ENCODE results near the gene RAB40C. TPM values are rescaled to one million over a fixed set of nuclear protein-coding genes. Genes with fewer than 3 reads are reported as not detected.

The RAB40C gene
- total and polyA plus RNA-seq, 3 donors from 2014 or later = 27.6 to 51.2 (median 47.9) TPM

DNA sequence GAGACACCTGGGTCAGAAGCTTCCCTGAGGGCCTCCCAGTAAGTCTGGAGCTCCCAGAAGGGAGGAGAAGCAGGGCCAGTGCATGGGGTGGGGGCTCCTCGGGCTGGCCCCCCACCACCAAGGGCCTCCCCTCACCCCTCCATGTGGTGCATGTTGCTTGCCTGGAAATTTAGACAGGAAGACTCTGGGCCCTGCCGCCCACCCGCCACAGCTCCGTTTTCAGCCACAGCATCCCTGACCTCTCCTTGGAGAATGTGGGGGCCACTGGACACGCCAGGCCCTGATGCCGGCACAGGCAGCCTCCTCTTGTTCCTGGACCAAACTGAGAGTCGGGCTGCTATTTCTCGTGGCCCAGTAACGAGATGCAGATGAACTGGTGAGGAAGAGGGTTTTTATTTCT lies 49.0 kb downstream of the RAB40C start:
- 42 to 64% methylated on average over 6 to 9 of the region's 9 CpGs for WGBS, 2 donors
- H3K36me3 ChIP-seq (ENCODE audit: low read depth, missing control alignments) = no peaks in the 10 kb centered on the region
- no peak overlapping the region for H3K27ac ChIP-seq
- no peaks in the 10 kb centered on the region for H3K9me3 ChIP-seq
- no peaks in the 10 kb centered on the region for H3K27me3 ChIP-seq
- H3K4me3 ChIP-seq = no peak overlapping the region
- DNase-seq = no peak
- H3K4me1 ChIP-seq = peaks cover 28% of the 10 kb centered on the region
- intact Hi-C loops (cut with DNase I; ENCODE audit: low total_unique reads) = loop anchor here (10.0 kb wide), 1 partner anchor 54 kb away; no protein-coding TSS in a partner anchor
- TF ChIP-seq POLR2A (IDR thresholded peaks at IDR 0.05) = no peak
- TF ChIP-seq CTCF (IDR thresholded peaks at IDR 0.05) = no peak

DNA sequence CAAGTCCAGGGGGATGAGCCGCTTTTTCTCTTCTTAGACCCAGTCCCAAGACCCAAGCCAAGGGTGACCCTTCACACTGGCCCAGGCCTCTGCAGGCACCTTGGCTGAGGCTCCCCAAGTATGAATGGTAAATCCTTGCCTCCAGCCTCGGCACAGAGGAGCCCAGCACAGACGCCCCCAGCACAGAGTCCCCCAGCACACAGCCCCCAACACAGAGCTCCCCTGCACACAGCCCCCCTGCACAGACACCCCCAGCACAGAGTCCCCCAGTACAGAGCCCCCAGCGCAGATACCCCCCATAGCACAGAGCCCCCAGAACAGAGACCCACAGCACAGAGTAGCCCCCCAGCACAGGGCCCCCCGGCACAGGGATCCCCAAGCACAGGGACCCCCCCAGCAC lies 50.7 kb downstream of the RAB40C start:
- WGBS, 2 donors = 40 to 83% methylated on average over 1 to 5 of the region's 5 CpGs
- no peak for DNase-seq
- no peaks in the 10 kb centered on the region for H3K36me3 ChIP-seq (ENCODE audit: low read depth, missing control alignments)
- TF ChIP-seq POLR2A (IDR thresholded peaks at IDR 0.05) = no peak
- no peak for TF ChIP-seq CTCF (IDR thresholded peaks at IDR 0.05)
- no peaks in the 10 kb centered on the region for H3K9me3 ChIP-seq
- peaks cover 24% of the 10 kb centered on the region for H3K4me1 ChIP-seq
- no peaks in the 10 kb centered on the region for H3K27me3 ChIP-seq
- H3K27ac ChIP-seq = no peak overlapping the region
- no peak overlapping the region for H3K4me3 ChIP-seq
- intact Hi-C loops (cut with DNase I; ENCODE audit: low total_unique reads) = no loop called here

DNA sequence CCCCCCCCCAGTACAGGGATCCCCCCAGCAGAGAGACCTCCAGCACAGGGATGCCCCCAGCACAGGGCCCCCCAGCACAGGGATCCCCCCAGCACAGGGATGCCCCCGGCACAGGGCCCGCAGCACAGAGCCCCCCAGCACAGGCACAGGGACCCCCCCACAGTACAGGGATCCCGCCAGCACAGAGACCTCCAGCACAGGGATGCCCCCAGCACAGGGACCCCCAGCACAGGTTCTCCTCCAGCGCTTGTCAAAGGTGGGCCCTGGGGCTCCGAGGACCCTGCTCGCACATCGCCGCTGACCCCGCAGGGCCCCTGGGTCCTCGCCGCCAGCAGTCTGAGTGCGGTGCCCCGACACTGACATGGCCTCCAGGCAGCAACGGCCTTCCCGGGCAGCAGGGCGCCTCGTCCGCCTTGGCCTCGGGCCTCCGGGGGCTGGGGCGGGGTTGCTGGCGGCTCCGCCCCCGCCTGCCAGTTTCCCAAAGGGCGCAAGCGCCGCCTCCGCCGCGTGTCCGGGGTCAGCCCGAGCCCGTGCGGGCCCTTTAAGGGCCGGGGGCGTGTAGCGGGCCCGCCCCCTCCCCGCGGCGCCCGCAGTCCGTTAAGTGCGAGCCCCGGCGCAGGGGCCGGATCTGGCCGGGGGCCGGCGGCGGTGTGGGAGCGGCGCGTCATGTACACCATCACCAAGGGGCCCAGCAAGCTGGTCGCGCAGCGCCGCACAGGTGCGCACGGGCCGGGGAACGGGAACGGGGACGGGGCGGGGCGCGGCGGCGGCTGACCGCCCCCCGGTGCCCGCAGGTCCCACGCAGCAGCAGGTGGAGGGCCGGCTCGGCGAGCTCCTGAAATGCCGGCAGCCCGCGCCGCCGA lies 51.7 kb downstream of the RAB40C start, which contains the start of gene MCRIP2:
Gene MCRIP2 (plus strand): TSS at position 503 of the 863 bp plus-strand sequence. CDS start 164 bp downstream, at position 667.
- no peak for TF ChIP-seq POLR2A (IDR thresholded peaks at IDR 0.05)
- TF ChIP-seq CTCF (IDR thresholded peaks at IDR 0.05) = peak in 1 of 3 experiments; percentile 1
- peaks cover 21% of the 10 kb centered on the region for H3K4me1 ChIP-seq
- H3K4me3 ChIP-seq = peak within 1 kb of the TSS; percentile 72 to 74
- H3K36me3 ChIP-seq (ENCODE audit: low read depth, missing control alignments) = no peaks in the 10 kb centered on the region
- peak within 1 kb of the TSS; percentile 88 to 89 for H3K27ac ChIP-seq
- peak; percentile 88 for DNase-seq
- no peaks in the 10 kb centered on the region for H3K9me3 ChIP-seq
- H3K27me3 ChIP-seq = no peaks in the 10 kb centered on the region
- intact Hi-C loops (cut with DNase I; ENCODE audit: low total_unique reads) = no loop called here
- WGBS, 2 donors = 1% methylated on average over 36 of the region's 81 CpGs; no CpG with 5 or more reads in 1 of the 2 donors

- WGBS, 2 donors = 2 to 3% methylated on average over 8 to 52 of the region's 72 CpGs
- H3K27ac ChIP-seq = peak overlapping the region; percentile 72 to 89
- intact Hi-C loops (cut with DNase I; ENCODE audit: low total_unique reads) = no loop called here
- H3K4me1 ChIP-seq = peaks cover 18% of the 10 kb centered on the region
- DNase-seq = peak; percentile 85
- H3K4me3 ChIP-seq = peak overlapping the region; percentile 72 to 74
- H3K36me3 ChIP-seq (ENCODE audit: low read depth, missing control alignments) = no peaks in the 10 kb centered on the region
- H3K27me3 ChIP-seq = no peaks in the 10 kb centered on the region
- TF ChIP-seq POLR2A (IDR thresholded peaks at IDR 0.05) = no peak
- no peak for TF ChIP-seq CTCF (IDR thresholded peaks at IDR 0.05)
- no peaks in the 10 kb centered on the region for H3K9me3 ChIP-seq
These were observed 52.6 kb downstream of the RAB40C start for GRCh38 chr16:642189-643049.
